Activated gamma-delta T cell (primary cell): ENCODE measurements around the gene ZBTB8B.

Experiments
- DNase-seq: peaks from one replicate; lab custom pipeline; 2025; lab: John Stamatoyannopoulos, UW

ZBTB8B gene

GRCh38 chr1:32508761-32509160, 43.9 kb downstream of the ZBTB8B start:
- no peak for DNase-seq

- no peak for DNase-seq
Measured at GRCh38 chr1:32509939-32510338, 45.1 kb downstream of the ZBTB8B start.
